COLO668 (cell line): ENCODE measurements around the gene ZNF491.
A peak's percentile ranks its signal among the peaks of the same experiment; 100 is the strongest.
"Not testable (repeated sequence)": the region's sequence is repeated elsewhere in the genome, so short reads cannot be mapped to it uniquely, and the experiment has no call there.

Experiments used
- DNase-seq: peaks from one replicate; lab custom pipeline; 2025; ENCODE audit not compliant: unreplicated experiment; lab: John Stamatoyannopoulos, UW

ZNF491 gene

GRCh38 chr19:11798391-11799330, at the start of gene ZNF491:
TSS of gene ZNF491 (plus strand) at chr19:11798523. CDS start at chr19:11805954, 7,431 bp downstream.
- DNase-seq: peak; percentile 93

GRCh38 chr19:11749751-11750150, 48.6 kb upstream of the ZNF491 start:
- DNase-seq: no peak

GRCh38 chr19:11752244-11752736, 46.0 kb upstream of the ZNF491 start:
- DNase-seq: no peak

- no peak for DNase-seq
Observed at GRCh38 chr19:11754663-11755062, 43.7 kb upstream of the ZNF491 start.

GRCh38 chr19:11756965-11757364, 41.4 kb upstream of the ZNF491 start:
- no peak for DNase-seq

GRCh38 chr19:11759805-11760204, 38.5 kb upstream of the ZNF491 start:
- DNase-seq: no peak

GRCh38 chr19:11763117-11763516, 35.2 kb upstream of the ZNF491 start:
- DNase-seq: no peak

- DNase-seq: no peak
Observed at GRCh38 chr19:11763611-11764010, 34.7 kb upstream of the ZNF491 start.

GRCh38 chr19:11766597-11767591, 31.4 kb upstream of the ZNF491 start, which contains the start of gene ZNF441:
TSS of gene ZNF441 (plus strand) at chr19:11767000. CDS start at chr19:11767194, 194 bp downstream.
- peak; percentile 98 for DNase-seq

GRCh38 chr19:11767633-11768133, 30.6 kb upstream of the ZNF491 start:
- peak; percentile 82 for DNase-seq

GRCh38 chr19:11769995-11770394, 28.3 kb upstream of the ZNF491 start:
- DNase-seq: no peak

- DNase-seq: not testable (repeated sequence)
Observed at GRCh38 chr19:11771520-11771919, 26.8 kb upstream of the ZNF491 start.

GRCh38 chr19:11776669-11777068, 21.7 kb upstream of the ZNF491 start:
- not testable (repeated sequence) for DNase-seq

GRCh38 chr19:11780431-11781020, 17.8 kb upstream of the ZNF491 start:
- no peak for DNase-seq

- no peak for DNase-seq
Observed at GRCh38 chr19:11781295-11782057, 16.8 kb upstream of the ZNF491 start.

- no peak for DNase-seq
Observed at GRCh38 chr19:11783767-11784166, 14.6 kb upstream of the ZNF491 start.

GRCh38 chr19:11784356-11784755, 14.0 kb upstream of the ZNF491 start:
- no peak for DNase-seq

GRCh38 chr19:11787536-11787935, 10.8 kb upstream of the ZNF491 start:
- DNase-seq: no peak

GRCh38 chr19:11792942-11793341, 5.4 kb upstream of the ZNF491 start:
- DNase-seq: no peak

GRCh38 chr19:11797491-11797890, 832 bp upstream of the ZNF491 start:
- peak; percentile 95 for DNase-seq
